Gastrocnemius medialis (tissue), 4 donors: ENCODE results near the gene FRMPD3. TPM values are rescaled to one million over a fixed set of nuclear protein-coding genes. Genes with fewer than 3 reads are reported as not detected.

ENCODE experiments used
- ATAC-seq, 2 donors: fragments of 150-250 bp; one replicate each; pipeline ENCODE4 v1.9.1; 2016
- DNase-seq, 2 donors: peaks; one replicate each; pipeline ENCODE4 v3.0.0-alpha.2; 2019
- H3K27ac ChIP-seq, 4 donors: fragments of 200-600 bp; sonication (generic); 1 replicate in 1 of 4; 2 replicates in 3 of 4; pipeline ENCODE4 v1.5.1; 2016 to 2018; ENCODE audit warnings: mild to moderate bottlenecking in 2 of 4, moderate library complexity in 1 of 4
- H3K27me3 ChIP-seq, 3 donors: fragments of 200-600 bp; sonication (generic) in 2 of 3; 1 replicate in 1 of 3; 2 replicates in 2 of 3; pipeline versions ENCODE4 v1.5.1 to v1.6.0; 2016 to 2019; ENCODE audit warnings: mild to moderate bottlenecking in 1 of 3, moderate library complexity in 1 of 3
- H3K36me3 ChIP-seq, 2 donors: fragments of 200-600 bp; sonication (generic) in 1 of 2; one replicate each; pipeline ENCODE4 v1.5.1; 2017 to 2018
- H3K4me1 ChIP-seq, 2 donors: fragments of 200-600 bp; sonication (generic) in 1 of 2; one replicate each; pipeline ENCODE4 v1.5.1; 2016 to 2017; ENCODE audit warnings: mild to moderate bottlenecking in 2 of 2
- H3K4me3 ChIP-seq, 4 donors: fragments of 200-600 bp; sonication (generic) in 3 of 4; 1 replicate in 1 of 4; 2 replicates in 3 of 4; pipeline ENCODE4 v1.5.1; 2016 to 2019; ENCODE audit warnings: mild to moderate bottlenecking in 2 of 4
- H3K9me3 ChIP-seq, 3 donors: fragments of 200-600 bp; sonication (generic) in 2 of 3; 1 replicate in 1 of 3; 2 replicates in 2 of 3; pipeline ENCODE4 v1.5.1; 2016 to 2019
- CTCF ChIP-seq, 5 experiments: fragments of 450-650 bp in 3 of 5; fragments of 200-600 bp in 2 of 5; sonication (generic) in 2 of 5; IDR thresholded peaks in 4 of 5; conservative IDR thresholded peaks in 1 of 5; 1 replicate in 4 of 5; 2 replicates in 1 of 5; pipeline ENCODE4 v1.5.1; 2016 to 2019; ENCODE audit warnings: antibody characterized with exemption in 5 of 5, mild to moderate bottlenecking in 3 of 5, moderate library complexity in 3 of 5
- POLR2A ChIP-seq, 2 donors: fragments of 450-650 bp; IDR thresholded peaks; one replicate each; pipeline ENCODE4 v1.6.1; 2017; ENCODE audit warnings: antibody characterized with exemption in 2 of 2, mild to moderate bottlenecking in 2 of 2, moderate library complexity in 2 of 2
- in situ Hi-C, 4 donors: fragments of 200-750 bp; cut with MboI; loops; one replicate each; pipeline versions ENCODE4 v1.15.0 to v1.8.0; 2017; ENCODE audit warnings: low sequenced_read_pairs in 4 of 4
- intact Hi-C: fragments of 100-400 bp; cut with DNase I; formaldehyde crosslinking; loops from one replicate; pipeline ENCODE4 v1.15.1; 2023; ENCODE audit warnings: low total_unique reads
- total RNA-seq, 4 donors: library from RNA; depleted of rRNA; stranded (reverse); fragments of >200 nt; gene quantifications; one replicate each; pipeline versions ENCODE4 v1.1.0 to v1.2.3, GENCODE V29; 2016

The FRMPD3 gene
- total RNA-seq, 4 donors from 2014 or later, result not detected

- ATAC-seq, result no peak
- Histone ChIP-seq H3K27me3 (peaks cover 2 to 39% (median 36%) of the 10 kb centered on the region in 3 donors), H3K9me3 (no peaks in the 10 kb centered on the region), H3K4me1 (no peaks in the 10 kb centered on the region), H3K36me3 (no peaks in the 10 kb centered on the region), H3K27ac (no peak overlapping the region), H3K4me3 (no peak overlapping the region)
- in situ Hi-C loops, result no loop called here
- TF ChIP-seq POLR2A (IDR thresholded peaks at IDR 0.05) (no peak), CTCF (IDR thresholded peaks at IDR 0.05 in 4 of 5, conservative IDR thresholded peaks at IDR 0.05 in 1 of 5) (no peak)
- intact Hi-C loops, result no loop called here
- DNase-seq, result no peak
Measured at GRCh38 chrX:107447642-107448041, 1.8 kb upstream of the FRMPD3 start.

GRCh38 chrX:107448625-107448997 is 841 bp upstream of the FRMPD3 start:
- Histone ChIP-seq H3K4me1 (no peaks in the 10 kb centered on the region), H3K36me3 (no peaks in the 10 kb centered on the region), H3K27me3 (peaks cover 2 to 42% (median 40%) of the 10 kb centered on the region in 3 donors), H3K27ac (no peak overlapping the region), H3K4me3 (peak overlapping the region in 3 of 4 donors; percentile 36 to 37 (median 36)), H3K9me3 (no peaks in the 10 kb centered on the region)
- ATAC-seq, result no peak
- TF ChIP-seq POLR2A (IDR thresholded peaks at IDR 0.05), result no peak
- TF ChIP-seq CTCF (IDR thresholded peaks at IDR 0.05 in 4 of 5, conservative IDR thresholded peaks at IDR 0.05 in 1 of 5), result no peak
- in situ Hi-C loops, result no loop called here
- intact Hi-C loops, result no loop called here
- no peak for DNase-seq

- no peak for ATAC-seq
- intact Hi-C loops (no loop called here), in situ Hi-C loops (no loop called here)
- DNase-seq, result no peak
- Histone ChIP-seq H3K27me3 (peaks cover 2 to 40% (median 38%) of the 10 kb centered on the region in 3 donors), H3K4me3 (no peak overlapping the region), H3K9me3 (no peaks in the 10 kb centered on the region), H3K4me1 (no peaks in the 10 kb centered on the region), H3K27ac (no peak overlapping the region), H3K36me3 (no peaks in the 10 kb centered on the region)
- TF ChIP-seq CTCF (IDR thresholded peaks at IDR 0.05 in 4 of 5, conservative IDR thresholded peaks at IDR 0.05 in 1 of 5) (no peak), POLR2A (IDR thresholded peaks at IDR 0.05) (no peak)
Measured at GRCh38 chrX:107450823-107451509, 1.5 kb downstream of the FRMPD3 start.

- in situ Hi-C loops (no loop called here), intact Hi-C loops (no loop called here)
- Histone ChIP-seq H3K9me3 (no peaks in the 10 kb centered on the region), H3K27ac (no peak overlapping the region), H3K4me1 (no peaks in the 10 kb centered on the region), H3K27me3 (peaks cover 2 to 40% (median 38%) of the 10 kb centered on the region in 3 donors), H3K36me3 (no peaks in the 10 kb centered on the region), H3K4me3 (no peak overlapping the region)
- ATAC-seq (no peak), DNase-seq (no peak)
- TF ChIP-seq POLR2A (IDR thresholded peaks at IDR 0.05), result no peak
- TF ChIP-seq CTCF (IDR thresholded peaks at IDR 0.05 in 4 of 5, conservative IDR thresholded peaks at IDR 0.05 in 1 of 5), result no peak
Measured at GRCh38 chrX:107451731-107452130, 2.3 kb downstream of the FRMPD3 start.

GRCh38 chrX:107452581-107452980 is 3.1 kb downstream of the FRMPD3 start:
- Histone ChIP-seq H3K4me3 (no peak overlapping the region), H3K36me3 (no peaks in the 10 kb centered on the region), H3K27me3 (peaks cover 2 to 38% (median 34%) of the 10 kb centered on the region in 3 donors), H3K4me1 (no peaks in the 10 kb centered on the region), H3K27ac (no peak overlapping the region), H3K9me3 (no peaks in the 10 kb centered on the region)
- in situ Hi-C loops (no loop called here), intact Hi-C loops (no loop called here)
- DNase-seq (no peak), ATAC-seq (no peak)
- TF ChIP-seq CTCF (IDR thresholded peaks at IDR 0.05 in 4 of 5, conservative IDR thresholded peaks at IDR 0.05 in 1 of 5), result no peak
- TF ChIP-seq POLR2A (IDR thresholded peaks at IDR 0.05), result no peak
